Fibroblast of pulmonary artery (primary cell): ENCODE results near the gene PIGW.
A peak's percentile ranks its signal among the peaks of the same experiment; 100 is the strongest.

Source experiments
- DNase-seq: peaks from one replicate; pipeline ENCODE4 v3.0.0-alpha.2; 2010; ENCODE audit warnings: low read depth
- H3K4me3 ChIP-seq: replicated peaks from 2 replicates; pipeline ENCODE4 v1.5.1; 2011; ENCODE audit warnings: low read depth, mild to moderate bottlenecking, control low read depth, low read length, moderate library complexity
- CTCF ChIP-seq: IDR thresholded peaks from 2 replicates; pipeline ENCODE4 v1.5.1; 2011; ENCODE audit warnings: mild to moderate bottlenecking, control low read depth, low read length, inconsistent platforms; ENCODE audit errors: missing control alignments

Gene PIGW

GRCh38 chr17:36534840-36535668 lies at the start of gene PIGW, which contains the start of gene MYO19:
Gene PIGW, plus strand, starts transcription at chr17:36534987. Its CDS starts 2,115 bp downstream, at chr17:36537102.
Gene MYO19, minus strand, starts transcription at chr17:36534868. Its CDS starts 2,330 bp downstream, at chr17:36532538.
- H3K4me3 ChIP-seq, result peak within 1 kb of the TSS; percentile 92
- DNase-seq, result peak; percentile 89
- no peak for TF ChIP-seq CTCF

GRCh38 chr17:36485027-36485426 lies 49.8 kb upstream of the PIGW start:
- no peak overlapping the region for H3K4me3 ChIP-seq
- no peak for DNase-seq
- TF ChIP-seq CTCF, result no peak

GRCh38 chr17:36485805-36486203 lies 49.0 kb upstream of the PIGW start:
- no peak for DNase-seq
- peak overlapping the region; percentile 89 for H3K4me3 ChIP-seq
- no peak for TF ChIP-seq CTCF

GRCh38 chr17:36486204-36487194 lies 48.3 kb upstream of the PIGW start, which contains the start of gene ZNHIT3:
Gene ZNHIT3, plus strand, starts transcription at chr17:36486681. Its CDS starts 19 bp downstream, at chr17:36486700.
- H3K4me3 ChIP-seq, result peak within 1 kb of the TSS; percentile 89
- TF ChIP-seq CTCF, result no peak
- DNase-seq, result peak; percentile 96

- TF ChIP-seq CTCF, result no peak
- no peak for DNase-seq
- H3K4me3 ChIP-seq, result no peak overlapping the region
Measured at GRCh38 chr17:36493956-36494355, 40.8 kb upstream of the PIGW start.

- no peak for TF ChIP-seq CTCF
- H3K4me3 ChIP-seq, result no peak overlapping the region
- no peak for DNase-seq
Measured at GRCh38 chr17:36494674-36495073, 40.1 kb upstream of the PIGW start.
